GM13976 (cell line): Measurements from ENCODE around the gene SLC6A8.

Source experiments
- DNase-seq: peaks from one replicate; pipeline ENCODE4 v3.0.0; 2012; ENCODE audit warnings: low spot score
- CTCF ChIP-seq: IDR thresholded peaks from 2 replicates; pipeline ENCODE4 v1.5.1; 2012; ENCODE audit warnings: borderline replicate concordance, mild to moderate bottlenecking; ENCODE audit not compliant: insufficient read depth; ENCODE audit errors: extremely low read depth, missing control alignments, control extremely low read depth
- in situ Hi-C: fragments of 300-500 bp; cut with MboI; formaldehyde crosslinking; loops from one replicate; pipeline ENCODE4 v1.12.0; 2022; ENCODE audit warnings: low sequenced_read_pairs, mixed read lengths, inconsistent platforms; ENCODE audit not compliant: unreplicated experiment

The SLC6A8 gene

GRCh38 chrX:153668423-153669173, 19.1 kb upstream of the SLC6A8 start:
- TF ChIP-seq CTCF: no peak
- peak; percentile 21 for DNase-seq
- in situ Hi-C loops: loop anchor here (10.0 to 25.0 kb wide), 2 partner anchors 124 to 706 kb away; no protein-coding TSS in a partner anchor

- TF ChIP-seq CTCF: peak; percentile 59
- in situ Hi-C loops: loop anchor here (10.0 to 25.0 kb wide), 2 partner anchors 125 to 707 kb away; no protein-coding TSS in a partner anchor
- DNase-seq: peak; percentile 74
Measured at GRCh38 chrX:153669174-153669890, 18.4 kb upstream of the SLC6A8 start.

GRCh38 chrX:153669901-153670731, 17.6 kb upstream of the SLC6A8 start:
- no peak for DNase-seq
- in situ Hi-C loops: loop anchor here (10.0 to 25.0 kb wide), 2 partner anchors 125 to 708 kb away; no protein-coding TSS in a partner anchor

GRCh38 chrX:153670748-153671588, 16.8 kb upstream of the SLC6A8 start:
- in situ Hi-C loops: loop anchor here (25.0 kb wide), 1 partner anchor 709 kb away; no protein-coding TSS in a partner anchor
- no peak for TF ChIP-seq CTCF
- no peak for DNase-seq

More at GRCh38 chrX:153669901-153670731, 17.6 kb upstream of the SLC6A8 start:
- TF ChIP-seq CTCF: no peak

GRCh38 chrX:153671589-153672530, 15.9 kb upstream of the SLC6A8 start:
- in situ Hi-C loops: loop anchor here (25.0 kb wide), 1 partner anchor 710 kb away; no protein-coding TSS in a partner anchor
- TF ChIP-seq CTCF: no peak
- DNase-seq: no peak
